Measurements from ENCODE around the gene TTYH2. TPM values are rescaled to one million over a fixed set of nuclear protein-coding genes. Genes with fewer than 3 reads are reported as not detected.
"Not testable (repeated sequence)": the region's sequence is repeated elsewhere in the genome, so short reads cannot be mapped to it uniquely, and the experiment has no call there.

TTYH2 gene
- total RNA-seq, 2 experiments from 2014 or later, result 10.9 to 11.2 TPM

DNA sequence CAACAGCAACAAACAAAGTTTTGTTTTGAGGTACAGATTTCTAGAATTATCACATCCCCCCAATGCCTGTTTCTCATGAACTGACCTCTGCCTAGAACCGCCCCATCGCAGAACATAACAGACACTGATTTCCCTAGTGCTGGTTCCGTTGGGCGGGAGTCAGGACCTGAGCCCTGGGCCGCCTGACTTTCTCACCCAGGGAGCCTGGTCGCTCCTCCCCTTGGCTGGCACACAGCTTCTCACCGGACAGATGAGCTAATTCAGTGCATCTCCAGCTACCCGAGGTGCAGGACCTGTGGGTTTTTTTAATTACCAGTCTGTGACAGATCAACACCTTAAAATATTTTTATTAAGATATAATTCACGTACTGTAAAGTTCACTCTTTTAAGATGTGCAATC lies 30.0 kb upstream of the TTYH2 start:
- H3K9me3 Mint-ChIP-seq, result no peaks in the 10 kb centered on the region
- H3K4me1 Mint-ChIP-seq, result no peaks in the 10 kb centered on the region
- DNase-seq (no peak), ATAC-seq (ENCODE audit: low read depth) (no peak)
- no peaks in the 10 kb centered on the region for H3K36me3 Mint-ChIP-seq
- peaks cover 4% of the 10 kb centered on the region for H3K27me3 Mint-ChIP-seq
- no peak overlapping the region for H3K27ac Mint-ChIP-seq
- POLR2A ChIA-PET, result no interaction called here
- H3K4me3 Mint-ChIP-seq, result no peak overlapping the region

DNA sequence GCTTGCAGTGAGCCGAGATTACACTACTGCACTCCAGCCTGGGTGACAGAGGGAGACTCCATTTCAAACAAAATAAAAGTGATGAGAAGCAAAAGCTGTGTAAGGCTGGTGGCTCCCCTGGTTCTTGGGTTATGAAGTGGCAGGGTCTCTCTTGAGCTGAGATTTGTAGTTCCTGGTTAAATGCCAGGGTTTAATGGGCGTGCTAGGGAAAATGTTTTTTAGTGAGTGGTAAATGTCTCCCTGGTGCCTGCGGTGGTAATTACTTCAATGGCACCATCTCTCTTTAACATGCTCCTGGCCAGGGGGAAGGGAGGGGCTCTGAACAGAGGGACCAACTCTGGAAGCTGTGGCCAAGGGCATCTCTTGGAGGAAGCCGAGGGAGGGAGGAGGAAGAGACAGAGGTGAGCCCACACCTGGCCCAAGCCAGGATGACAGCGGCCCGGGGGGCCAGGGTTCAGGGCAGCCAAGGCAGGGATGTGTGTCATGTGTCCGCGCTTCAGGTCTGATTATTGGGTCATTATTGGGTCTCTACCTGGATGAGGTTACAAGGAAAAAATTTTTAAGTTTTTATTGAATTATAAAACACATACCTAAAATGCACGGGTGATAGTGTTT lies 27.7 kb upstream of the TTYH2 start:
- Mint-ChIP-seq H3K27ac (no peak overlapping the region), H3K27me3 (peaks cover 4% of the 10 kb centered on the region), H3K36me3 (no peaks in the 10 kb centered on the region), H3K9me3 (peaks cover 2% of the 10 kb centered on the region), H3K4me3 (no peak overlapping the region), H3K4me1 (peaks cover 2% of the 10 kb centered on the region)
- no peak for ATAC-seq (ENCODE audit: low read depth)
- no peak for DNase-seq
- POLR2A ChIA-PET, result no interaction called here

DNA sequence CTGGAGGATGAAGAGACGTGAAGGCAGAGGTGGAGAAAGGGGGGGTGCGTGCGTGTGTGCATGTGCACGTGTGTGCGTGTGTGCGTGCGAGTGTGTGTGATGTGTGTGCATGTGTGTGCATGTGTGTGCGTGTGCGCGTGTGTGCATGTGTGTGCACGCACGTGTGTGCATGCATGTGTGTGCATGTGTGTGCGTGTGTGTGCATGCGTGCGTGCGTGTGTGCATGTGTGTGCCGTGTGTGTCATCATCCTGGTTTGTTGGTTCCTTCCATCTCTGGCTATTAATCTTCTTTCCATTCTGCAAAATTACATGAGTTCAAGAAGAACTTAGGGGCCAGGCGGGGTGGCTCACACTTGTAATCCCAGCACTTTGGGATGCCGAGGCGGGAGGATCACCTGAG lies 26.9 kb upstream of the TTYH2 start:
- Mint-ChIP-seq H3K9me3 (peaks cover 2% of the 10 kb centered on the region), H3K4me3 (no peak overlapping the region), H3K4me1 (peaks cover 2% of the 10 kb centered on the region), H3K27me3 (peaks cover 4% of the 10 kb centered on the region), H3K36me3 (no peaks in the 10 kb centered on the region), H3K27ac (no peak overlapping the region)
- no peak for DNase-seq
- POLR2A ChIA-PET, result no interaction called here
- ATAC-seq (ENCODE audit: low read depth), result no peak

DNA sequence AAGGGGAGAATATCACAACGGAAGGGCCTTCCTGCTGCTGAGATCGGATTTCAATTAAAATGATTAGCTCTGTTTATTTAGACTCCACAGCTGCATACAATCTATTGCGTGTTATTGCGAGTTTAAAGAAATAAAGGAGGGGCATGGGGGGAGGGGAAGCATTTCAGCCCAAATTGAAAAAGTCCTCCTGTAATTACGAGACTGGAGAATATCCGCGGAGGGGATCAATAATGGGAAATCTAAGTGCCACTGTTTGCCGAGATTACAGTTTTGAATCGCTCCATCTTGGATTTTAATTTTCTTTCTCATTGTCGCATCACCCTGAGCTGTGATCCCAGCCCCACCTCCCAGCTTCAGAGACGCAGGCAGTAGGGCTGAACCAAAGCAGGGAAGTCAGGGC lies 25.6 kb upstream of the TTYH2 start:
- Mint-ChIP-seq H3K27me3 (peaks cover 3% of the 10 kb centered on the region), H3K9me3 (peaks cover 2% of the 10 kb centered on the region)

DNA sequence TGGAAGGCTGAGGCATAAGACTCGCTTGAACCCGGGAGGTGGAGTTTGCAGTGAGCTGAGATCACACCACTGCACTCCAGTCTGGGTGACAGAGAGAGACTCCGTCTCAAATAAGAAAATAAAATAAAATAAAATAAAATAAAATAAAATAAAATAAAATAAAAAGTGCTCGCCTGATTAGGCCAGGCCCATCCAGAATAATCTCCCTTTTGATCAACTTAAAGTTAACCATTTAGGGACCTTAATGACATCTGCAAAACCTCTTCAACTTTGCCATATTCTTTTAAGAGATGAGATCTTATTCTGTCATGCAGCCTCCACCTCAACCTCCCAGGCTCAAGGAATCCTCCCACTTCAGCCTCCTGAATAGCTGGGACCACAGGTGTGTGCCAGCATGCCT lies 24.7 kb upstream of the TTYH2 start:
- ATAC-seq (ENCODE audit: low read depth); H3K27me3 Mint-ChIP-seq; H3K4me1 Mint-ChIP-seq; H3K36me3 Mint-ChIP-seq; H3K4me3 Mint-ChIP-seq; H3K27ac Mint-ChIP-seq; DNase-seq; H3K9me3 Mint-ChIP-seq; POLR2A ChIA-PET: not testable (repeated sequence)

More for the DNA sequence above, 25.6 kb upstream of the TTYH2 start:
- ATAC-seq (ENCODE audit: low read depth), result no peak
- H3K27ac Mint-ChIP-seq, result no peak overlapping the region
- H3K36me3 Mint-ChIP-seq, result no peaks in the 10 kb centered on the region
- POLR2A ChIA-PET, result no interaction called here
- peaks cover 2% of the 10 kb centered on the region for H3K4me1 Mint-ChIP-seq
- H3K4me3 Mint-ChIP-seq, result no peak overlapping the region
- no peak for DNase-seq

DNA sequence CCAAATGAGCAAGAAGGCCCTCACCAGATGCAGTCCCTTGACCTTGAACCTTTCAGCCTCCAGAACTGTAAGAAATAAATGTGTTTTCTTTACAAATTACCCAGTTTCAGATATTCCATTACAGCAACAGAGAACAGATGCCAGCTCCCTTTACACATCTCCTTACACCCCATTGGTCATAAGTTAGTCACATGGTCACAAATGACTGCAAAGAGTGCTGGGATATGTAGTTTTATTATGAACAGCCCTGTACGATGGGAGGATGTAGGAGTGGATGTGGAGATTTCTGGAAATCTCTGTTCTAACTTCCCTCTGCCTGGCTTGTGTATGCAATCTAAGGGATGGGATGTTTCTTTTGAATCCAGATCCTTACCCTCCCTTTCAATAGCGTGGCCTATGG lies 23.2 kb upstream of the TTYH2 start:
- H3K4me3 Mint-ChIP-seq, result no peak overlapping the region
- POLR2A ChIA-PET, result no interaction called here
- no peak overlapping the region for H3K27ac Mint-ChIP-seq
- H3K36me3 Mint-ChIP-seq, result no peaks in the 10 kb centered on the region
- peak; percentile 42 for ATAC-seq (ENCODE audit: low read depth)
- H3K4me1 Mint-ChIP-seq, result peaks cover 11% of the 10 kb centered on the region
- no peak for DNase-seq
- H3K27me3 Mint-ChIP-seq, result peaks cover 7% of the 10 kb centered on the region
- H3K9me3 Mint-ChIP-seq, result peaks cover 2% of the 10 kb centered on the region

DNA sequence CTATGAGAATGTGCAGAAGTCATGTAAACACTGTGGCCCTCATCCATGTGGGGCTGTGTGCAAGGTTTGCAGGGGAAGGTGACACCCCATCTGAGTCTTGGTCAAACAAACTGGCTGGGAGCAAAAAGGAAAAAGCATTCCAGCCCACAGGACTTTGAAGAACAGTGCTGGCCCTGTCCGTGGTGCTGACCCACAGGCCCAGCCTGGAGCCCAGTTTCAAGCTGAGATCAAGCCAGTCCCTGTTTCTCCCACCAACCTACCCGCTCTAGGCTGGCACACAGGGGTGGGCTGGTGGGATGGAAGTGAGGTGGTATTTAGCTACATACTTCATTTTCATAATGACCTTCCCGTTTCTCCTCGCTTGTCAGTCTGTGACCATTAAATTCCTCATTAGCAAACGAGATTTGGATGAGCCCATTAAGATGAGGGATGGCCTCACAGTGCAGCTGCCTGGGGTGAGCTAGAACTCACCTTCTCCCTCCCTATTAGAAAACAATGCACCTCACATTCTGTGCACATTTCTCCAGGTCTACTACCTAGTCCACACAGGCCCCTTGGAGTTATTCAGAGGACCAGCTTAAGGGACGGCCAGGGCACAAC lies 22.5 kb upstream of the TTYH2 start:
- H3K27me3 Mint-ChIP-seq, result peaks cover 7% of the 10 kb centered on the region
- peak; percentile 2 for DNase-seq

DNA sequence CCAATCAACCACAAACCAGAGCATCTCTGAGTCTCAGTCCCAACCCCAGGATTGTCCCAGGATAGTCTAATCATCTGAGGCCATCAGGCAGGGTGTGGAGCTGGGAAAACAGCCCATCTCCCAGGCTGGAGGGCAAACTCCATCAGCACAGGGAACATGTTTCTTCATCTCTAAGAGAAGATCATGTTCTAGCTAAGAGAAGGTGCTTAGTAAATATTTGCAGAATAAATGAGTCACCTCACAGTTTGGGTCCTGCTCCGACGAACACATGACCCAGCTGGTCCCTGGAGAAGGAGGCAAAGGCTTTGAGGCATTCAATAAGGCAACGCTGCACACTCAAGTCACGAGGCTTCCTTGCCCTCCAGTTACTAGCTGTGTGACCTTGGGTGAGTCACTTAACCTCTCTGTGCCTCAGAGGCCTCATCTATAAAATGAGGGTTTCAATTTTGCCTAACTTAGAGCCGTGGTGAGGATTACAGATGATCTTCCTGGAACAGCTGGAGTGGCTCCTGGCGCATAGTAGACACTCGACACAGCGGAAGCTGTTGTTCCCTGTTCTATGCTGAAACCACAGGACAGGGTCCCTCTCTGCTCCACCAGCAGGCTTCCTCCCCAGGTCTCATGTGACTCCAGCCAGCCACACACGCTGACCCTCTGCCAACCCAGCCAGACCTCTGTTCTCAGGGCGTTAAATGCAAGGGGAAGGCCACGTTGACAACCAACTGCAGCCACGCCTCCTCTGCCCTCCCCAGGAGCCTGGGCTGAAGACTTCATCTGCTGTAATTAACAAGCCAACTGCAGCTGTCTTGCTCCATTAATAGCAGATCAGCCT lies 20.2 kb upstream of the TTYH2 start:
- Mint-ChIP-seq H3K4me3 (no peak overlapping the region), H3K27me3 (peaks cover 12% of the 10 kb centered on the region)
- ATAC-seq (ENCODE audit: low read depth), result no peak

More for the DNA sequence above, 22.5 kb upstream of the TTYH2 start:
- Mint-ChIP-seq H3K4me3 (no peak overlapping the region), H3K27ac (no peak overlapping the region), H3K9me3 (peaks cover 2% of the 10 kb centered on the region), H3K36me3 (no peaks in the 10 kb centered on the region), H3K4me1 (peaks cover 11% of the 10 kb centered on the region)
- no peak for ATAC-seq (ENCODE audit: low read depth)
- POLR2A ChIA-PET, result interaction anchor here (0.5 kb wide), 1 partner anchor 13 kb away, joined by 3 read pairs; no protein-coding TSS in a partner anchor

DNA sequence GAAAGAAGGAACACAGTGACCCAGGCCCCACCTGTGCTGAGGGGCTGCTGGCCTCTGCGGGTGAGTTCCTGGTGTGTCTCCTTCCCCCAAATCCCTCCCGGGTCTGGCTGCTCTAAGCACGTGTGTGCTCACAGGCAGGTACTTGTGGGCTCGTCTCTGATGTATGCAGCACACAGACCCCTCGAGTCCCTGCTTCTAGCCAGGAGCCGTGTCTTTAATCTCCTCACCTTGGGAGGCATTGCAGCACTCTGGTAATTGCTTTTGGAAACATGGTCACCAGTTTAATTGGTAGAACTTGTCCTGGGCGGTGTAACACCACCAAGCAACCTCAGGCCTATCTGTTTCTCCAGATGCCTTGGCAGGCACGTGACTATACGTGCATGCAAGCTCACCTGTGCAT lies 18.7 kb upstream of the TTYH2 start:
- Mint-ChIP-seq H3K9me3 (peaks cover 2% of the 10 kb centered on the region), H3K36me3 (no peaks in the 10 kb centered on the region), H3K4me1 (peaks cover 16% of the 10 kb centered on the region), H3K27me3 (peaks cover 16% of the 10 kb centered on the region), H3K27ac (no peak overlapping the region), H3K4me3 (no peak overlapping the region)
- DNase-seq (no peak), ATAC-seq (ENCODE audit: low read depth) (no peak)
- POLR2A ChIA-PET, result interaction anchor here (0.7 kb wide), 1 partner anchor 8 kb away, joined by 3 read pairs; no protein-coding TSS in a partner anchor

More for the DNA sequence above, 20.2 kb upstream of the TTYH2 start:
- no peak overlapping the region for H3K27ac Mint-ChIP-seq
- H3K36me3 Mint-ChIP-seq, result no peaks in the 10 kb centered on the region
- no peak for DNase-seq
- H3K9me3 Mint-ChIP-seq, result peaks cover 2% of the 10 kb centered on the region
- POLR2A ChIA-PET, result no interaction called here
- H3K4me1 Mint-ChIP-seq, result peaks cover 11% of the 10 kb centered on the region

DNA sequence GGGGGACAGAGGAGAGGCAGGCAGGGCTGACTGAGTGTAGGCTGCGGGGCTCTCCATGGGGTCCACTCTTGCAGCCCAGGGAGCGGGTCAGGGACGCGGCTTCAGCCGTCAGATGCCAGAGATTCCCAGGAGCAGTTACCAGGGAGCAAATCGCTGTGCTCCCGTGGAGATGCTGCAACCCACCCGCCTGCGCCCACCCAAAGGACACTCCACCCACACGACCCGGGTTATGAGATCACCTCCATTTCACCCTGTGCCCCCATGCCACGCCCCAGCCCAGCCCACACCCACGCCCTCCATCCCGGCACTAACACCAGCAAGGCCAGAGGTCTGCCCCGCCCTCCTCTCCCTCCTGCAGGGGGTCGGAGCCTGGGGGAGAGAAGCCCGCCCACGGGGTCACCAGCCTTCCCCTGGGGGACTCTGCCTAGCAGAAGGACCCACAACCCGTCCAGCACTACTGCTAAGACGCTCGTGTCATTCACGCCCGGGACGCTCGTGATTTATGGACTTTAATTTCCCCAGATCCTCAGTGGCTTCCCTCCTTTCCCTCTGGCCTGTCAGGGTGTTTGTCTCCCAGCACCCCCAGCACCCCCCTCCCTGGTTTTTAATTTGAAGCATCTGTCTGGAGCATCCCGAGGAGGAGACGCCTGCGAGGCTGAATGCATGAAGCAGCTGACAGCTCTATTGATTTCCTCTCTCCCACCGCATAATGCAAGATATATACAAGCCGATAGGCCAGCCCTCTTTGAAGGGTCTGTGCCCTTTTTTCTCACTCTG lies 16.6 kb upstream of the TTYH2 start:
- Mint-ChIP-seq H3K4me1 (peaks cover 15% of the 10 kb centered on the region), H3K4me3 (no peak overlapping the region), H3K27ac (no peak overlapping the region), H3K36me3 (no peaks in the 10 kb centered on the region), H3K9me3 (no peaks in the 10 kb centered on the region), H3K27me3 (peaks cover 28% of the 10 kb centered on the region)
- ATAC-seq (ENCODE audit: low read depth) (no peak), DNase-seq (no peak)
- POLR2A ChIA-PET, result no interaction called here

DNA sequence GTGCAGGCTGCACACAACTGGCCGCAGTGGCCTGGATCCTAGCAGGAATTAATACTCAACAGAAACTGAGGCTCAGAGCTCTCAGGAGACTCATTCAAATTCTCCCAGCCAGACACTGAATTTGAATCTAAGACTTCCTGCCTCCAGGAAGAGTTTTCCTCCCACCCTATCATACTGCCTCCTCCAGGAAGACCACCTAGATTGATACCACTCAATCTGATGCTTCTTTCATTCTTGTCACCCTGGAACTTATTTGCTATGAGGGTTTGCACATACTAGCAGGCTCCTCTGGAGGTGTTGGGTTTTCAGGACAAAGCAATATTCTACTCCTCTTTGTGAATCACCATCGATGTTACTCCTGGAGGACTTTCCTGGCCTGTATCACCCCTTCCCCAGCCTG lies 15.6 kb upstream of the TTYH2 start:
- peaks cover 32% of the 10 kb centered on the region for H3K27me3 Mint-ChIP-seq
- H3K4me1 Mint-ChIP-seq, result peaks cover 15% of the 10 kb centered on the region
- no peak overlapping the region for H3K4me3 Mint-ChIP-seq
- POLR2A ChIA-PET, result no interaction called here
- no peaks in the 10 kb centered on the region for H3K36me3 Mint-ChIP-seq
- no peak for DNase-seq
- no peaks in the 10 kb centered on the region for H3K9me3 Mint-ChIP-seq
- ATAC-seq (ENCODE audit: low read depth), result no peak
- peak overlapping the region; percentile 8 for H3K27ac Mint-ChIP-seq

DNA sequence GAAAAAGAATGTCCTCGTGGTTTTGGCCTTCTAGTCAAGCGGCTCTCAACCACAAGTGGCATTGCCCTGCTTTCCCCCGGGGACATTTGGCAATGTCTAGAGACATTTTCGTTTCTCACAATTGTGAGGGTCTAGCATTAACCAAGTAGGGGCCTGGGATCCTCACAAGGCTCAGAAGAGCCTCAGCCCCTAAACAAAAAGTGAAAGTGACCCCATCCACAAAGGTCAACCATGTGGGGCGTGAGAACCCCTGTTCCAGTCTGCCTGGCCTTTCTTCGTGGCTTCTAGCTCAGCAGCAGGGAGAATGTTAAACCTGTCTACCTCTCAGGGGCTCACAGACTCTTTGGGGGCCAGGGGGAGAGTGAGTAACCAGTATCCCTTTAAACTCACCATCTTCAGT lies 14.7 kb upstream of the TTYH2 start:
- POLR2A ChIA-PET, result no interaction called here
- H3K9me3 Mint-ChIP-seq, result no peaks in the 10 kb centered on the region
- no peak for ATAC-seq (ENCODE audit: low read depth)

More for the DNA sequence above, 14.7 kb upstream of the TTYH2 start:
- H3K27me3 Mint-ChIP-seq, result peaks cover 30% of the 10 kb centered on the region
- no peak for DNase-seq
- H3K27ac Mint-ChIP-seq, result no peak overlapping the region
- no peak overlapping the region for H3K4me3 Mint-ChIP-seq
- peaks cover 13% of the 10 kb centered on the region for H3K4me1 Mint-ChIP-seq
- peaks cover 2% of the 10 kb centered on the region for H3K36me3 Mint-ChIP-seq

All from activated naive CD8-positive, alpha-beta T cell treated with anti-CD3 and anti-CD28 coated beads, Interleukin-2, amount 10 ng/mL, durations not matched to agents 7 days and 5 days (primary cell).